ENCODE data around the gene CCDC171.

- TF ChIP-seq CTCF (IDR thresholded peaks at IDR 0.05) (no peak), POLR2A (IDR thresholded peaks at IDR 0.05) (no peak)
These were observed 211.3 kb downstream of the CCDC171 start for GRCh38 chr9:15764131-15764530.
